GM18867 (cell line): Measurements from ENCODE around the gene ITPR3.

Experiments used
- ATAC-seq: cut with Tn5 transposase; IDR thresholded peaks from one replicate; pipeline ENCODE4 v1.9.1; 2021; ENCODE audit warnings: mild to moderate bottlenecking, moderate library complexity; ENCODE audit not compliant: unreplicated experiment

Gene ITPR3

DNA sequence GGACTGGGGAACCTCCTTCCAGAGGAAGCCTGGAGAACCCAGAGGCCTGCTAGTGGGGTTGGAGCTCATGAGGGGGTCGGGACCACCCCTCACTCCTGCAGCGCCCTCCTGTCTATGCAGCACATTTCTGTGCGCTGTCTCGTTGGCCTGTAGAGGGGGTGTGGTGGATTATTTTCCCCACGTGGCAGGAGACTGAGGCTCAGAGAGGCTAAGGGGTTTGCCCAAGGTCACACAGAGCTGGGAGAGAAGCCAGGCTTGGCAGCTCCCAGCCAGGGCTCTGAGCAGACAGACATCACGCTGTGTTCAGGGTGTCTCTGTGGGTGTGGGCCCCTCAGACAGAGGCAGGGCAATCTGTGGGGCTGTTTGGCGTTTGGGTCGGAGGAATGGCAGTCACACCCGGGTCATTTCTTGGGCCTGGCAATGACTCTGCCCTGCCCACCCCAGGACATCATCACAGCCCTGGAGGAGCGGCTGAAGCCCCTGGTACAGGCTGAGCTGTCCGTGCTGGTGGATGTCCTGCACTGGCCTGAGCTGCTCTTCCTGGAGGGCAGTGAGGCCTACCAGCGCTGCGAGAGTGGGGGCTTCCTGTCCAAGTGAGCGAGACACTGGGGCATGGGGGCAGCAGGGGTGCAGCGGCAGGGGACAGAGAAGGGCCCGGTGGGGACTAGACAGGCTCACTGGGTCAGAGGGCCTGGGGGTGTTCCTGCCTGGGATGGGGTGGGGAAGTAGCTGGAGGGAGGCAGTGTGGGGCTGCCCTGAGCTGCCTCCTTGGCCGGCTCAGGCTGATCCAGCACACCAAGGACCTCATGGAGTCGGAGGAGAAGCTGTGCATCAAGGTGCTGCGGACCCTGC lies 62.7 kb downstream of the ITPR3 start:
- no peak for ATAC-seq

GRCh38 chr6:33684428-33684896 lies 63.3 kb downstream of the ITPR3 start:
- no peak for ATAC-seq

DNA sequence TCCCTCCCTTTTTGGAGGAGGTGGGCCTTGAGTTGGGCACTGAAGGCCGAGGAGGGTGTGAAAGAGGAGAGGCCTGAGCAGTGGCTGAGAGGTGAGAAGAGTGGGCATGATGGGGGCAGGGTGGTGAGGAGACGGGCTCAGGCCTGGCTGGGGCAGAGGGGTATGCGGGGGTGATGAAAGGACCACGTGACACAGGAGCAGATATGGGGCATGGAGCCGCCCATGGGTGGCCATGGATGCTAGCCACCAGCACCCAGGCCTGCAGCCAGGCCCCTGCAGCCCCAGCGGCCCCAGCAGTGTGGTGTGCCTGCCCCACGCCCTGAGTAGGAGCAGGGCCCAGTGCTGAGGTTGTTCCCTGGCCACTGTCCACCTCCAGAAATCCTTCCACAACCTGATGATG lies 63.9 kb downstream of the ITPR3 start:
- ATAC-seq = no peak

DNA sequence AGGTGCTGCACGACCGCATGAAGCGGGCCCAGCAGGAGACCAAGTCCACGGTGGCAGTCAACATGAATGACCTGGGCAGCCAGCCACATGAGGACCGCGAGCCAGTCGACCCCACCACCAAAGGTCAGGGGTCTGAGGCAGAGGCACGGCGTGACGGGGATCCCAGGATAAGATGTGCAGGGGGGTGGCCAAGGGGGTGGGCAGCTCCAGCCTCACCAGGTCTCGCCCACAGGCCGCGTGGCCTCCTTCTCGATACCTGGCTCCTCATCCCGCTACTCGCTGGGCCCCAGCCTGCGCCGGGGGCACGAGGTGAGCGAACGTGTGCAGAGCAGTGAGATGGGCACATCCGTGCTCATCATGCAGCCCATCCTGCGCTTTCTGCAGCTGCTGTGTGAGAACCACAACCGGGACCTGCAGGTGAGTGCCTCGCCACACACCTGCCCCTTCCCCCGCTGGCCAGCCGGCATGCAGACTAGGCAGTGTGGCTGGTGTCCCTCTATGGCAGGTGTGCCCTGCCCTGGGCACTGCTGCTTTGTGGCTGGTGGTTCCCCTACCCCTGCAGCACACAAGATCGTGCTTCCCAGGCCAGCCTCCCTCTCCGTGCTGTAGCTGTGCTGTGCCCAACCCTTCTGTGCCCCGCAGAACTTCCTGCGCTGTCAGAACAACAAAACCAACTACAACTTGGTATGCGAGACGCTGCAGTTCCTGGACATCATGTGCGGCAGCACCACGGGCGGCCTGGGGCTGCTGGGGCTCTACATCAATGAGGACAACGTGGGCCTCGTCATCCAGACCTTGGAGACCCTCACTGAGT lies 64.5 kb downstream of the ITPR3 start:
- no peak for ATAC-seq

- ATAC-seq = no peak
These were observed 65.3 kb downstream of the ITPR3 start for GRCh38 chr6:33686225-33686924.

DNA sequence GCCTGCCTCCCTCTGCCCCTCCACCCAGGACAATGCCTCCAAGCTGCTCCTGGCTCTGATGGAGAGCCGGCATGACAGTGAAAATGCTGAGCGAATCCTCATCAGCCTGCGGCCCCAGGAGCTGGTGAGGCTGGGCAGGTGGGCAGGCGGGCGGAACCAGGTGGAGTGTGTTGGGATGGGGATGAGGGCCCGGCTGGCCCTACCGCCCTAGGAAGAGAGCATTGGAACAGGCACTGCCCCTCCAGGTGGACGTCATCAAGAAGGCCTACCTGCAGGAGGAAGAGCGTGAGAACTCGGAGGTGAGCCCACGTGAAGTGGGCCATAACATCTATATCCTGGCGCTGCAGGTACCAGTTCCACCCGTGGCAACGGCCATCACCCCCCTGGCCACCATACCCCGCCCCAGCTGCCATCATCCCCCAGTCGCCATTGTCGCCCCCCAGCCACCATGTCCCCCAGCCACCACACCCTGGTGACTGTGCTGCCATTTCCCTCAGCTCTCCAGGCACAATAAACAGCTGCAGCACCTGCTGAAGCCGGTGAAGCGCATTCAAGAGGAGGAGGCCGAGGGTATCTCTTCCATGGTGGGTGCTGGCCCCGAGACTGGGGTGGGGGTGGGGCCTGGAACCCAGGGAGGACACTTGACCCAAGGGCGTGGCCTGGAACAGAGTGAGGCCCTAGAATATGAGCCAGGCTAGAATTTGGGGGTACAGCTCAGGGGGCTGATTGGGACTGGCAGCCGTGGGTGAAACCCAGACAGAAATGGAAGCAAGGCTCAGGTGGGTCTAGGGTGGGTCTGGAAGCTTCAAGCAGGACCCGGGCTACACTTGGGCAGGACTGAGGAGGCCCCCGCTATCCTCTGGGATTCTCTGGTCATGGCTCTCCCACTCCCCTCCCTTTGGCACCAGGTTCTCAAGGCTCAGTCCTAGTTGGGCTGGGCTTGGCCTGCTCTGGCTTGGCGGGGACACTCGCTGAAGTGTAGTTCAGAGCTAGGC lies 66.2 kb downstream of the ITPR3 start:
- no peak for ATAC-seq

- ATAC-seq = no peak
These were observed 66.9 kb downstream of the ITPR3 start for GRCh38 chr6:33688006-33688405.

DNA sequence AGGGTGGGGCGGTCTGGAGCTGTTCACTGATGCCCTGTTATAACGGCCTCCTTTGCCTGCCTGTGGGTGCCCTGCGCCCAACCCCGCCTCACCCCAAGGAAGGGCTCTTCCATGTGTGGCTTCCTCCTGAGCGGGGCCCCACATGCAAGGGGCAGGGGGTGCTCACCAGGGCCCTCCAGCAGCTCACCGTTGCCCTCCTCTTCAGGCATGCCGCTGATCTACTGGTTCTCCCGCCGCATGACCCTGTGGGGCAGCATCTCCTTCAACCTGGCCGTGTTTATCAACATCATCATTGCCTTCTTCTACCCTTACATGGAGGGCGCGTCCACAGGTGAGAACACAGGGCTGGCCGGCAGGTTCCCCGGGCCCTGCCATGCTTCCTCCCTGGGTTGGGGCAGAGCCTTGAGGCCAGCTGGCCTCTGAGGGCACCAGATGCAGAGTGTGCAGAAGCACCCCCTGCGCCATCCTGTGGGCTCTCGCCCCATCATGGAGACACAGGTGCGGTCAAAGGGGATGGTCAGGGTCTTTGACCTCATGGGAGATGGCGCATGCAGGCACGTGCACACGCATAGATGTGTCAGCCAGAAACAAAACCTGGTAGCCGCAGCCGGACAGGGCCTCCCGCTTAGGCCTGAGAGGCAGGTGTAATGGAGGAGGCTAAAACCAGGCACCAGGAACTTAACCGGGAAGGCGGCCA lies 67.5 kb downstream of the ITPR3 start:
- no peak for ATAC-seq

- no peak for ATAC-seq
These were observed 68.0 kb downstream of the ITPR3 start for GRCh38 chr6:33689148-33689494.

- ATAC-seq = no peak
These were observed 68.8 kb downstream of the ITPR3 start for GRCh38 chr6:33689879-33690278.

DNA sequence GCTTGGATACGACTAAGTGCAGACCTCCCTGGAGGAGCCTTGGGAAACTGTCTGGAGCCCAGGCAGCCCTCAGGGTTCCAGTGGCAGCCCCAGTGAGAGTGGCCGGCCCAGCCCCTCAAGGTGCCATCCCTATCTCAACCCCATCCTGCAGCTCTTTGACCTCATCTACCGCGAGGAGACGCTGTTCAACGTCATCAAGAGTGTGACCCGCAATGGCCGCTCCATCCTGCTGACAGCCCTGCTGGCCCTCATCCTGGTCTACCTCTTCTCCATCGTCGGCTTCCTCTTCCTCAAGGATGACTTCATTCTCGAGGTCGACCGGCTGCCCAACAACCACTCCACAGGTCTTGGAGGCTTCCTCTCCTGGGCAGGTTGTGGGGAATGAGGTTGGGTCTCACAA lies 69.6 kb downstream of the ITPR3 start:
- ATAC-seq = no peak

GRCh38 chr6:33691456-33692077 lies 70.4 kb downstream of the ITPR3 start:
- no peak for ATAC-seq

DNA sequence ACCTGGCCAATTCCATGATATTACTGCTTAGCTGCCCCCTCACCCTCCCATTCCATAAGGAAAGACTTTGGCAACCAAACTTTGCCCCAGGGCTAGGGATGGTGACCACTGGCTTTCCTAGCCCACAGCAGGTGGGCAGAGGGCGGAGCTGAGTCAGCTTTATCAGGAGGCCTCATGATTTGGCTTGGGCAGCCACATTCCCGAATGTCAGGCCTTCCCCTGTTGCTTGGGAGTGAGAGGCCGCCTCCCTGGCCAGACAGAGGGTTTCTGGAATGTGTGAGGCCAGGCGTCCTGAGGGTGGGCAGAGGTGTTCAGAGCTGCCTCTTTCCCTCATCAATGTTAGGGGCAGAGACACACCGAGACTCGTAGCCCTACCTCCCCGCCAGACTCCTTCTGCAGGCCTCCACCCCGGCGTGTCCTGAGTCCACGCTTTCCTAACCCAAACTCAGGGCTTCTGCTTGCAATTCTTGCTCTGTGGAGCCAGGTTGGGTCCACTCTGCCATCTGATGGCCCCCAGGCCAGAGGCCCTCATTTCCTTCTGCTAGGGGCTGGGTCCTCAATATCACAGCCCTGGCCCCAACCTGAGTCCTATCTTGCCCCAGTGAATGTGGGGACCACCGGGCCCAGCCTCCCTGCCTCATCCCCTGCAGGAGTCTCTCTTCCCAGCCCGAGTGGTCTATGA lies 71.1 kb downstream of the ITPR3 start:
- no peak for ATAC-seq

DNA sequence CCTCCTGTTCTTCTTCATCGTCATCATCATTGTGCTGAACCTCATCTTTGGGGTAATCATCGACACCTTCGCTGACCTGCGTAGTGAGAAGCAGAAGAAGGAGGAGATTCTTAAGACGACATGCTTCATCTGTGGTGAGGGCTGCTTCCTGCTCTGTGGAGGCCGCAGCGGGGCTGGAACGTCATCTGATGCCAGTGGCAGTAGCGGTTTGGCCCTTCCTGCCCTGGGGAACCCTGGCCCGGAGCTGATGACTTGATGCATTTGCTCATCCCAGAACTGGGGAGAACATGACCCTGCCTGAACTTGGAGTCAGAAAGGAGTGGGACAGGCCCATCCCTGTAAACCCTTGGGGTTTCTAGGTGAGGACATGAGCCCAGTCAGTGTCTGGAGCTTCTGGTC lies 71.6 kb downstream of the ITPR3 start:
- no peak for ATAC-seq

- ATAC-seq = no peak
These were observed 72.3 kb downstream of the ITPR3 start for GRCh38 chr6:33693186-33694105.

GRCh38 chr6:33694401-33694931 lies 73.3 kb downstream of the ITPR3 start:
- no peak for ATAC-seq

DNA sequence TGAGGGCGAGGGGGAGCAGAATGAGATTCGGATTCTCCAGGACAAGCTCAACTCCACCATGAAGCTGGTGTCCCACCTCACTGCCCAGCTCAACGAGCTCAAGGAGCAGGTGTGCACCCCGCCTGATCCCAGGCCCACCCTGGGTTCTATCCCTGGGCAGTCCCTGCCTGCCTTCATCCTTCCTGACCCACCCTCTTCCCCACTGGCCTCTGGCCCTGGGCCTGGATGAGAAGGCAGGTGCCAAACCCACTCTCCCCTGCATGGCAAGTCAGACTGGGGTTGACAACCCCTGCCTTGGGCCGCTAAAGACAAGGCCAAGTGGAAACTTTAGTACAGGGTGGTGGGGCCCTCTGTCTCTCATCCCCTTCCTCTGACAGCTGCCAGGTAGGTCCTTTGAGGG lies 73.9 kb downstream of the ITPR3 start:
- ATAC-seq = no peak
